Left forelimb (tissue), 1 donor: Measurements from ENCODE around the gene ARHGEF33.
"Not testable (repeated sequence)": the region's sequence is repeated elsewhere in the genome, so short reads cannot be mapped to it uniquely, and the experiment has no call there.

Experiments
- DNase-seq: peaks from one replicate; pipeline ENCODE4 v3.0.0-alpha.2; 2018; ENCODE audit warnings: low spot score

Gene ARHGEF33

GRCh38 chr2:38911191-38911590, 21.5 kb downstream of the ARHGEF33 start:
- no peak for DNase-seq

DNA sequence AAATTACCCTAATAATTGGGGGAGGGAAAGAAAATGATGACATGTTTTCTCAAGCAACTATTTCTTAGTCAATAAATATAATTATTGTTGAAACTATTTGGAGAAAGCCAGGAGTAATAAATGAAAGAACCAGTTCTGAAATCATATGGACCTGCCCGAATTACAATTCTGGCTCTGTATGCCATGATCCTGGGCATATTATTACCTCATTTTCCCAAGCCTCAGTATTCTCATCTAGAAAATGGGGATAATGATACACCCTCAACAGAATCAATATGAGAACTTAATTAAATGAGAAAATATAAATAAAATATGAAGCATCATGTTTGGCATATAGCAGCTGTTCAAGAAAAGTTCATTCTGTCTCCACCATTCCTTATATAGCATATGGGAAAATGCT, 22.9 kb downstream of the ARHGEF33 start:
- DNase-seq, result no peak

DNA sequence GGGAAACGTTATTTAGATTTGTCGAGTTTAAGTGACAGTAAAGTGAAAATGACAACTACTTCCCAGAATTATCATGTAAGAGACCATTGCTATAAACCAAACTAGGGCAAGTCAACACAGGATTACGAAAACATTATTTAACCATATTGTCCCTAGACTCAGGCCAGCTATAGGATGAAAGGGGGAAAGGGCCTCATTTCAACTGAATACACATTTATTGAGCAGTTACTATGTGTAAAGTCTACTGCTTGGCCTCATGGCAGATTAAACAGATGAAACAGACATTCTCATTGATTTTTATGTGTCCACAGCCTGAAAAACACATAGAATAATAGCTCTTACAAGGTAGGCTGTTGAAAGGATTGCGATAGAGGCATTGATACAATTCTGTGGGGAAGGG, 32.7 kb downstream of the ARHGEF33 start:
- no peak for DNase-seq

GRCh38 chr2:38922902-38923301, 33.2 kb downstream of the ARHGEF33 start:
- DNase-seq, result no peak

DNA sequence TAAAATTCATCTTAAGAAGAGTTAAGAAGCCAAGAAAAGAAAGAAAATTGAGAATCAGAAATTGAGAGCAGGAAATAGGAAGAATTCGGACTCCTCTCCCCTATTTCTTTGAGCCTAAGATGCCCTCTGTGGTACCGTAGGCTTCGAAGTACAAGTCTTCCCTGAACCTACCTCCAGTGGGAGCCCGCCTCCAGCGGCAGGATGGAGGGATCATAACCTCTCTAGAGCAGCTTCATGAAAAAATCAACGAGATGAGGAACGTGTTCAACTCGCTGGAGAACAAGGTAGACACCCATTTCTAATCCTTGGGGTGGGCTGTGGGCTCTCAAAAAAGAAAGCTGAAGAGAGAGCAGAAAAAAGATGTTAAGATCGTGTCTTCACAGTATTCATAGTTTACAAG, 36.3 kb downstream of the ARHGEF33 start:
- DNase-seq, result no peak

- no peak for DNase-seq
Measured at GRCh38 chr2:38930600-38930999, 40.9 kb downstream of the ARHGEF33 start.

- no peak for DNase-seq
Measured at GRCh38 chr2:38932586-38932985, 42.9 kb downstream of the ARHGEF33 start.

- no peak for DNase-seq
Measured at GRCh38 chr2:38933653-38934052, 44.0 kb downstream of the ARHGEF33 start.

GRCh38 chr2:38934742-38935141, 45.1 kb downstream of the ARHGEF33 start:
- no peak for DNase-seq

DNA sequence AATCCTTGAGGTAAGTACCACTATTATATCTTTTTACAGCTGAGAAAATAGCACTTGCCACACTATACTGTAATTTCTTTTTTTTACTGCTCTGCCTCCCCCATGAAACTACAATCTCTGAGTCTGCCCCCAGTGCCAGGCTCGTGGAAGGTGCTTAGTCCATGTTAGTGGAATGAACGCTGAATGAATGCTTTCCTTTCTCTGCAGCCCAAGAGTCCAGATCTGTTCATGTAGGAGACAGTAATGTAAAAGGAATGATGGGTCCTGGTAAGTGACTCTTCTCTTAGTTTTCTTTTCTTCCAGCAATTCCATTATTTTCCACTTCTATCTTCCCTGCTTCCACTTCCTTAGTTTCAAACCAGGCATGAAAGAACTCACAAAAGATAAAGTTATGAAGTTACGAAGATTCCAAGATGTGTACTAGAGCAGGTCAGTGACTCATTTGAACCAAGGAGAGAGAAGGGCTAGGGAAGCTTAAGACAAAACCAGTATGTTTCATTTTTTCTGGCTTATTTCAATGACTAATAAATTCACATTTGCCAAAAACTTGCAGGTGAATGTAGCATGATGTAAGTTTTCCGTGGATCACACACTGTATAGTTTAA, 46.0 kb downstream of the ARHGEF33 start:
- no peak for DNase-seq

DNA sequence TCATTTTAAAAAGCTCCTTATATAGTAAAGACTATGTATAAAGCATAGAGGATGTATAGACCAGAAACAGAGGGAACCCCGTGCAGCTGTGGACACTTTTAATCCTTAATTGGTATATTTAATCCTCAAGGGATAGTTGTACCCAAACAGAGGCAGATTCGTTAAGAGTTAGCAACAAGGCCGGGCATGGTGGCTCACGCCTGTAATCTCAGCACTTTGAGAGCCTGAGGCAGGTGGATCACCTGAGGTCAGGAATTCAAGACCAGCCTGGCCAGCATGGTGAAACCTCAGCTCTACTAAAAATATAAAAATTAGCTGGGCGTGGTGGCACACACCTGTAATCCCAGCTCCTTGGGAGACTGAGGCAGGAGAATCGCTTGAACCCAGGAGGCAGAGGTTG, 46.8 kb downstream of the ARHGEF33 start:
- DNase-seq, result not testable (repeated sequence)

DNA sequence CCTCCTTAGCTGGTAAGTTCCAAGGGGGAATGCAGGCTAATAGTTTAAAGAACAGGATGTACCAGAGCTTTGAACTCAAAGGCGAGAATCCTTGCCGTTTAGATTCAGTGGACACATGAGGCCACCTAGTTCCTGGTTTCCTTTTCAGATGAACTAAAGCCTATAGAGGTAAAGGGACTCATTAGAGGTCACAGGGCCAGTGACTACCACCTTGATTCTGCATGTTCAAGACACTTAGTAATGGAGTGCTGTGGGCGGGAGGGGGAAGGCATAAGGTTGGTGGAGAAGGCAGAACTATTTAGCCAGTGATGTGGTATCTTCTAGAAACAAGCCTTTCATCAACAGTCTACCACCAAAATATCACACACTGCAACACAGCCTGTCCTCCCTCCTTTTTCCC, 47.9 kb downstream of the ARHGEF33 start:
- DNase-seq, result no peak

DNA sequence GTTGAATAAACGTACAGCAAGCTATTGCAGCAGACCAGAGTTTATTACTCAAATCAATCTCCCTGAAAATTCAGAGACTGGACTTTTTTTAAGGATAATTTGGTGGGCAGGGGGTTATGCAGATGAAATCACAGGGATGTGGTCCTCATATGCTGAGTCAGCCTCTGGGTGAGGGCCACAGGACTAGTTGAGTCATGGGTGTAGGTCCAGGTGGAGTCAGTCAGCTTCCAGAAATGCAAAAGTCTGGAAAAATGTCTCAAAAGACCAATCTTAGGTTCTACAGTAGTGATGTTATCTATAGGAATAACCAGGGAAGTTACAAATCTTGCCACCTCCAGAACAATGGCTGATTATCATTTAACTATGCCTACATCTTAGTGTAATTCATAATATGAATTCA, 51.1 kb downstream of the ARHGEF33 start:
- DNase-seq, result no peak

DNA sequence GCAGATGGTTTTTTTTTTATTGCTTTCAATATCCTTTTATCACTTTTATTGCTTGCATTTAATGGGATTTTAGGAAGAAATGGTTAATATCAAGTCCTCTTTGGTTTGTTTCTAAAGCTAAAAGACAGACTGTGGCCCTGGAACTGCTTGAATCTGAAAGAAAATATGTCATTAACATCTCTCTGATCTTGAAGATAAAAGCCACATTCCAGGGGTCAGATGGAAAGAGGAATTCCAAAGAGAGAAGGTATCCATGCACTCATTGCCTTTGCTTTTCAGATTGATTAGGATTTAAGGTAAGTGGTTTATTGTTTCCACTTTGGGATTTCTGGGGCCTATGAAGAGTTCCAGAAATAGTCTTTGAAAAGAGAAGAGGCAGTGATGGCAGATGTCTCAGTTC, 54.1 kb downstream of the ARHGEF33 start:
- DNase-seq, result no peak

GRCh38 chr2:38945372-38945771, 55.7 kb downstream of the ARHGEF33 start:
- DNase-seq, result no peak

DNA sequence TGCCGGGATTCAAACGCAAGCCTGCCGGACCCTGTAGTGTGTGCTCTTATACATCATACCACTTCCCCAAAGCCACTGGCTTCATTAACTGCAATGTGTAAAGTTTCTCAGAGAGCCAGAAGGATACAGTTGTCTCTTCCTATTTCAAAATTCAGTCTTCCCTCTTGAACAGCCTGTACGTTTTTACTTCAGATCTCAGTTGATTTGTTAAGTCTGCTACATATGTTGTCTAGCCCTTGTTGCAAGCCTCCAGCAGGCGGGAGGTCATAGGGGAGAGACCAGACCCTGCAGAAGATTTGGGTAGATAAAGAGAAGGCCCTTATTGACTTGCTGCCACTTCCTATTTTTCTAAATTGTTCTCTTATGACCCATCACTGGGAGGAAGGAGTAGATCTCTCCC, 56.2 kb downstream of the ARHGEF33 start:
- no peak for DNase-seq

GRCh38 chr2:38947241-38948239, 57.9 kb downstream of the ARHGEF33 start:
- DNase-seq, result no peak

- no peak for DNase-seq
Measured at GRCh38 chr2:38948387-38948882, 58.8 kb downstream of the ARHGEF33 start.

DNA sequence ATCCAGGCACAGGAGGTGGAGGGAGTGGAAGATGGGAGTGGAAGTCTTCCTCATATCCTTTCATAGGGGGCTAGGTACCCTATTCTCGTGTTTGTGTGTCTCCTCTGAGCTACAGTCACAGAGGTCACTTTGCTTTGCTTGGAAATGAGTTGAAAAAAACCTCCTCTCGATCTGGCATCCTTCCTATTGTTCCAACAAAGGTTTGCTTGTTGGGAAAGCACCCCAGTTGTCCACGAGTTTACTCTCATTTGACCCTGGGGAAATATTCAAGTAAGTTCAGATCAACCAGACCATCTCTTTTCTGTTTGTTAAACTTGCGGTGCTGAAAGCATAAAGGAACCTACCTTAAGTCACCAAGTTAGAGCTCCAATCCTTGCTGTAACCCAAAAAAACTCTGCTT, 59.3 kb downstream of the ARHGEF33 start:
- no peak for DNase-seq

DNA sequence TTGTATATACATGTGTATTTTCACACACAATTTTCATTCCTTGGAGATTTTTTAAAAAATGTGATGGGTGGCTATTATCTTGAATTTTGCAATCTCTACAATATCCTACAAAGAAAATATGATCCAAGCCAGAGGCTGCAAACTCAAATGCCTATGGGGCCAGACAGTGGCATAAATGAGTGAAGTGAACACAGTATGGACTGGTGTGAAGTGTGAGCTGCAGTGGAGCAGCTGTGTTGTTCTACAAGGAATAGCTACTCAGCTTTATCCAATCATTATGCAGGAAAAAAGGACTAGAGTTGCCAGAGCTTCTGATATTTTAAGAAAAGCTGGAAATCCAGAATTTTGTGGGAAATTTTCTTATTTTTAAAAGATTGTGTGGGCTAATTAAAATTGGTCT, 62.1 kb downstream of the ARHGEF33 start:
- no peak for DNase-seq

- DNase-seq, result no peak
Measured at GRCh38 chr2:38957972-38958371, 68.3 kb downstream of the ARHGEF33 start.

- DNase-seq, result no peak
Measured at GRCh38 chr2:38959466-38959865, 69.8 kb downstream of the ARHGEF33 start.

DNA sequence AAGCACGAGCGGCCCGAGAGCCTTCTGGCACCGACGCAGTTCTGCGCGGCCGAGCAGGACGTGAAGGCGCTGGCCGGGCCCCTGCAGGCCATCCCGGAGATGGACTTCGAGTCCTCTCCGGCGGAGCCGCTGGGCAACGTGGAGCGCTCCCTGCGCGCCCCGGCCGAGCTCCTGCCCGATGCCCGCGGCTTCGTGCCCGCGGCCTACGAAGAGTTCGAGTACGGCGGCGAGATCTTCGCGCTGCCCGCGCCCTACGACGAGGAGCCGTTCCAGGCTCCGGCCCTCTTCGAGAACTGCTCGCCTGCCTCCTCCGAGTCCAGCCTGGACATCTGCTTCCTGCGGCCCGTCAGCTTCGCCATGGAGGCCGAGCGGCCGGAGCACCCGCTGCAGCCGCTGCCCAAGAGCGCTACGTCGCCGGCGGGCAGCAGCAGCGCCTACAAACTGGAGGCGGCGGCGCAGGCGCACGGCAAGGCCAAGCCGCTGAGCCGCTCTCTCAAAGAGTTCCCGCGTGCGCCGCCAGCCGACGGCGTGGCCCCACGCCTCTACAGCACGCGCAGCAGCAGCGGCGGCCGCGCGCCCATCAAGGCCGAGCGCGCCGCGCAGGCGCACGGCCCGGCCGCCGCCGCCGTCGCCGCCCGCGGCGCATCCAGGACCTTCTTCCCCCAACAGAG, 70.4 kb downstream of the ARHGEF33 start:
- peak; percentile 88 for DNase-seq
